Suprapubic skin (tissue), 4 donors: ENCODE data around the gene SLC17A1. TPM values are rescaled to one million over a fixed set of nuclear protein-coding genes. Genes with fewer than 3 reads are reported as not detected.

Experiments used
- DNase-seq, 2 donors: peaks; one replicate each; pipeline ENCODE4 v3.0.0-alpha.2; 2019; ENCODE audit warnings: low spot score in 2 of 2
- H3K27ac ChIP-seq: fragments of 200-600 bp; sonication (generic); one replicate; pipeline ENCODE4 v1.5.1; 2019
- H3K27me3 ChIP-seq: fragments of 200-600 bp; sonication (generic); one replicate; pipeline ENCODE4 v1.5.1; 2019
- H3K36me3 ChIP-seq: fragments of 200-600 bp; sonication (generic); one replicate; pipeline ENCODE4 v1.5.1; 2019
- H3K4me1 ChIP-seq: fragments of 200-600 bp; sonication (generic); one replicate; pipeline ENCODE4 v1.5.1; 2019
- H3K4me3 ChIP-seq: fragments of 200-600 bp; sonication (generic); one replicate; pipeline ENCODE4 v1.5.1; 2019; ENCODE audit warnings: mild to moderate bottlenecking
- H3K9me3 ChIP-seq: fragments of 200-600 bp; sonication (generic); one replicate; pipeline ENCODE4 v1.5.1; 2019
- EP300 ChIP-seq: sonication (generic); formaldehyde crosslinking; IDR thresholded peaks from one replicate; pipeline ENCODE4 v1.6.1; 2017; ENCODE audit warnings: antibody characterized with exemption
- POLR2A ChIP-seq, 2 donors: fragments of 450-650 bp; IDR thresholded peaks; one replicate each; pipeline ENCODE4 v1.6.1; 2017; ENCODE audit warnings: antibody characterized with exemption in 2 of 2, mild to moderate bottlenecking in 2 of 2, moderate library complexity in 2 of 2
- POLR2AphosphoS5 ChIP-seq, 3 donors: sonication (generic); formaldehyde crosslinking; IDR thresholded peaks; one replicate each; pipeline ENCODE4 v1.6.1; 2017; ENCODE audit warnings: antibody characterized with exemption in 3 of 3
- WGBS: methylation state at CpG from one replicate; pipeline ENCODE4 v1.1.5; 2018; 5-methylcytosine and 5-hydroxymethylcytosine counted together
- total RNA-seq, 4 donors: library from RNA; depleted of rRNA; stranded (reverse); fragments of >200 nt; gene quantifications; one replicate each; pipeline ENCODE4 v1.1.0, GENCODE V29; 2016
- TF ChIP-seq, protein P1 (sequence below), 2 donors: fragments of 200-600 bp in 1 of 2; fragments of 450-650 bp in 1 of 2; sonication (generic) in 1 of 2; IDR thresholded peaks; one replicate each; pipeline ENCODE4 v1.5.1; 2016 to 2019; ENCODE audit warnings: antibody characterized with exemption in 2 of 2, mild to moderate bottlenecking in 1 of 2, moderate library complexity in 1 of 2

The SLC17A1 gene
- total RNA-seq, 4 donors from 2014 or later: not detected

DNA sequence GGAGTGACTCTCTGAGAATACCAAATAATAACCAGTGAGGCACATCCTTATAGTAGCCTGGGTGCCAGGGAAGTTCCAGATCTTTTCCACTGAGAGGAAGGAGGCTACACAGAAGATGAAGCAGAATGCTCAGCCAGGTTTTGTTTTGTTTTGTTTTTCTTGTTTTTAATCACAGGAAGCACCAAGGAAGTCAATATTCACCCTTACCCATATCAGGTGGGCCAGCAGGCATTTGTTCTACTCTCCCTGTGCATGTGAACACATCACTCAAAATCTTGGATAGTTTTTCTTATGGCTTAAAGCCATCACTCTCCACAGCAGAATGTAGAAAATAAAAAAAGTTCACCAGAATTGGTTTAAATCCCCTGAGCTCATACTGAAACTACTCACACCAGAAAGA, 10.5 kb downstream of the SLC17A1 start:
- no peaks in the 10 kb centered on the region for H3K9me3 ChIP-seq
- no peaks in the 10 kb centered on the region for H3K4me1 ChIP-seq

DNA sequence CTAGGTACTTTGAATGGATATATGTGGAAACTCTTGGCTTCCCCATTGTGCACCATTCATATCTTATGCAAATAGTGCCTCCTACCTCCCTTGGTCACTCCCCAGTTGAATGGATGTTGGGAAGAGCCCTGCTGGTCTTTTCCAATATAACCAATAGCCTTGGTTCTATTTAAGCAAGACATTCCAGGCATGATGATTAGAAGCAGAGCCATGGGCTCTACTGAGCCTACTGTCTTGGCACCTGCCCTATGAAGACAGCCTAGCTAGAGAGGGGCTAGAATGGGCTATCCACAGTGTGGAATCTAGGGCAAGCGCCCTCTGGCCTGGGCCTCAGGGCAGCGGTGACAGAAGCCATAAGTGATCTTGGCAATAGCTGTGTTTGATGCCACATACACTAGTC, 15.6 kb downstream of the SLC17A1 start:
- 100% methylated on average over 2 of the region's 2 CpGs for WGBS
- Histone ChIP-seq H3K4me3 (no peak overlapping the region), H3K36me3 (no peaks in the 10 kb centered on the region), H3K27me3 (no peaks in the 10 kb centered on the region), H3K27ac (no peak overlapping the region), H3K4me1 (no peaks in the 10 kb centered on the region), H3K9me3 (no peaks in the 10 kb centered on the region)
- no peak for TF ChIP-seq POLR2AphosphoS5 (IDR thresholded peaks at IDR 0.05)
- TF ChIP-seq, protein P1, sequence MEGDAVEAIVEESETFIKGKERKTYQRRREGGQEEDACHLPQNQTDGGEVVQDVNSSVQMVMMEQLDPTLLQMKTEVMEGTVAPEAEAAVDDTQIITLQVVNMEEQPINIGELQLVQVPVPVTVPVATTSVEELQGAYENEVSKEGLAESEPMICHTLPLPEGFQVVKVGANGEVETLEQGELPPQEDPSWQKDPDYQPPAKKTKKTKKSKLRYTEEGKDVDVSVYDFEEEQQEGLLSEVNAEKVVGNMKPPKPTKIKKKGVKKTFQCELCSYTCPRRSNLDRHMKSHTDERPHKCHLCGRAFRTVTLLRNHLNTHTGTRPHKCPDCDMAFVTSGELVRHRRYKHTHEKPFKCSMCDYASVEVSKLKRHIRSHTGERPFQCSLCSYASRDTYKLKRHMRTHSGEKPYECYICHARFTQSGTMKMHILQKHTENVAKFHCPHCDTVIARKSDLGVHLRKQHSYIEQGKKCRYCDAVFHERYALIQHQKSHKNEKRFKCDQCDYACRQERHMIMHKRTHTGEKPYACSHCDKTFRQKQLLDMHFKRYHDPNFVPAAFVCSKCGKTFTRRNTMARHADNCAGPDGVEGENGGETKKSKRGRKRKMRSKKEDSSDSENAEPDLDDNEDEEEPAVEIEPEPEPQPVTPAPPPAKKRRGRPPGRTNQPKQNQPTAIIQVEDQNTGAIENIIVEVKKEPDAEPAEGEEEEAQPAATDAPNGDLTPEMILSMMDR (IDR thresholded peaks at IDR 0.05): no peak
- no peak for TF ChIP-seq EP300
- TF ChIP-seq POLR2A (IDR thresholded peaks at IDR 0.05): no peak
- no peak for DNase-seq

More for the DNA sequence above, 10.5 kb downstream of the SLC17A1 start:
- no peak for TF ChIP-seq POLR2A (IDR thresholded peaks at IDR 0.05)
- no peak for TF ChIP-seq POLR2AphosphoS5 (IDR thresholded peaks at IDR 0.05)
- TF ChIP-seq EP300: no peak
- TF ChIP-seq, protein P1 (IDR thresholded peaks at IDR 0.05): no peak
- Histone ChIP-seq H3K27ac (no peak overlapping the region), H3K36me3 (no peaks in the 10 kb centered on the region), H3K4me3 (no peak overlapping the region), H3K27me3 (no peaks in the 10 kb centered on the region)
- DNase-seq: no peak

DNA sequence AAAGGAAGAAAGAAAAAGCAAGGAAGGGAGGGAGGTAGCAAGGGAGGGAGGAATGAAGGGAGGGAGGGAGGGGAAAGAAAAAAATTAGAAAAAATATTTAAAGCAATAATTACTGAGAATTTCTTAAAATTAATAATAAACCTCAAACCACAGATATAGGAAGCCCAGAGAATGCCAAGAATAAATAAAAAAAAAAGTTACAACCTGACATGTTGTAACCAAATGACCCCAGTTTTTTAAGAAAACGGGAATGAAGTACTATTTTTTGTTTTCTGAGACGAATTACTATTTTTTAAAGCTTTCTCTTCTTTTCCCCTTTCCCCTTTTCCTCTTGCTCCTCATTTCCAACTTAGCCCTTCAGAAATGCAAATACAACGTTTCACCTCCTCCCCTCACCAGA, 16.7 kb downstream of the SLC17A1 start:
- H3K4me3 ChIP-seq: no peak overlapping the region
- no peak for DNase-seq
- TF ChIP-seq, protein P1 (IDR thresholded peaks at IDR 0.05): no peak
- TF ChIP-seq EP300: no peak
- TF ChIP-seq POLR2AphosphoS5 (IDR thresholded peaks at IDR 0.05): no peak
- no peak for TF ChIP-seq POLR2A (IDR thresholded peaks at IDR 0.05)
- 58% methylated on average over 3 of the region's 3 CpGs for WGBS
- no peaks in the 10 kb centered on the region for H3K27me3 ChIP-seq
- no peaks in the 10 kb centered on the region for H3K9me3 ChIP-seq
- no peaks in the 10 kb centered on the region for H3K36me3 ChIP-seq
- no peaks in the 10 kb centered on the region for H3K4me1 ChIP-seq
- no peak overlapping the region for H3K27ac ChIP-seq

DNA sequence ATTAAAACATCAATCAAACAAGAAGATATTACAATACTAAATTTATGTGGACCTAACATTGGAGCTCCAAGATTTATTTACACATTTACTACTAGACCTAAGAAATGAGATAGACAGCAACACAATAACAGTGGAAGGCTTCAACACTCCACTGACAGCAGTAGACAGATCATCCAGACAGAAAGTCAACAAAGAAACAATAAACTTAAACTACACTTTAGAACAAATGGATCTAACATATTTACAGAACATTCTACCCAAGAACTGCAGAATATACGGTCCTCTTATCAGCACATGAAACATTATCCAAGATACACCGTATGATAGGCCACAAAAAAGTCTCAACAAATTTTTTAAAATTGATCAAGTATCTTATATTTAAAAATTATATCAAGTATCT, 27.0 kb downstream of the SLC17A1 start:
- TF ChIP-seq POLR2A (IDR thresholded peaks at IDR 0.05) (no peak), POLR2AphosphoS5 (IDR thresholded peaks at IDR 0.05) (no peak), EP300 (no peak)
- TF ChIP-seq, protein P1 (IDR thresholded peaks at IDR 0.05): no peak
- Histone ChIP-seq H3K36me3 (no peaks in the 10 kb centered on the region), H3K27me3 (no peaks in the 10 kb centered on the region), H3K4me1 (no peaks in the 10 kb centered on the region), H3K27ac (no peak overlapping the region), H3K4me3 (no peak overlapping the region), H3K9me3 (no peaks in the 10 kb centered on the region)
- no peak for DNase-seq
- WGBS: 94% methylated on average over 2 of the region's 2 CpGs

DNA sequence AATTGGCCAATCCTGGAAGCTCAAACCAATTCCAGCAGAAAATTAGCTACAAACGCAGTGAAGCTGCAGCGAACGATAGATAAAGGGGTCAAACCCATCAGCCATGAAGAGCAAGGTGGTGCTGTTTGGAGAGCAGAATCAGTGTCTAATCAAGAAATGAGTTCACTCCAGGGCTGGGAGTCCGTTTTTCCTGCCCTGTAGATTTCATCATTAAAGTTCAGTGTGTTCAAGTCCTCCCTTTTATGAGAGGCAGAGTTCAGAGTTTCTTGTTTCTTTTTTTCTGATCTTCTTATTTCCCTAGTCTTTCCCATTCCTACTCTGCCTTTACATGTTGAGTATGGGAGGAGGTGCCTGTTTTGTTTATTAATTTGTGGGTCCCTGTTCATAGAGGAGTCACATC, 30.4 kb downstream of the SLC17A1 start:
- Histone ChIP-seq H3K27me3 (no peaks in the 10 kb centered on the region), H3K36me3 (no peaks in the 10 kb centered on the region), H3K4me1 (no peaks in the 10 kb centered on the region), H3K4me3 (no peak overlapping the region), H3K27ac (no peak overlapping the region), H3K9me3 (no peaks in the 10 kb centered on the region)
- 79% methylated on average over 4 of the region's 4 CpGs for WGBS
- TF ChIP-seq EP300 (no peak), POLR2A (IDR thresholded peaks at IDR 0.05) (no peak), POLR2AphosphoS5 (IDR thresholded peaks at IDR 0.05) (no peak)
- TF ChIP-seq, protein P1 (IDR thresholded peaks at IDR 0.05): no peak
- no peak for DNase-seq
